Keratinocyte (primary cell): Measurements from ENCODE around the gene KPNA3. TPM values are rescaled to one million over a fixed set of nuclear protein-coding genes. Genes with fewer than 3 reads are reported as not detected.

Experiments used
- DNase-seq: peaks from one replicate; pipeline ENCODE4 v3.0.0-alpha.2; 2011; ENCODE audit warnings: low read depth, missing footprints, low spot score
- FAIRE-seq: peaks from 2 replicates; lab custom pipeline; 2011; peaks lifted over from hg19 to GRCh38; lab: Jason Lieb, UNC
- H2AFZ ChIP-seq: 2 replicates; pipeline ENCODE4 v1.6.0; 2012; ENCODE audit warnings: low read length, control low read depth, inconsistent platforms; ENCODE audit not compliant: control insufficient read depth
- H3K27ac ChIP-seq: 2 replicates; pipeline ENCODE4 v1.5.1; 2011; ENCODE audit warnings: low read length; ENCODE audit not compliant: control insufficient read depth, insufficient read depth
- H3K27me3 ChIP-seq: 3 replicates; pipeline ENCODE4 v1.6.0; 2011; ENCODE audit warnings: low read length; ENCODE audit not compliant: control insufficient read depth, insufficient read depth; ENCODE audit errors: extremely low read depth
- H3K36me3 ChIP-seq, 2 experiments: 2 replicates in 1 of 2; 3 replicates in 1 of 2; pipeline ENCODE4 v1.5.1; 2011; ENCODE audit warnings: low read length in 2 of 2, mild to moderate bottlenecking in 1 of 2; ENCODE audit not compliant: control insufficient read depth in 2 of 2, insufficient read depth in 2 of 2; ENCODE audit errors: extremely low read depth in 1 of 2
- H3K4me1 ChIP-seq: 3 replicates; pipeline ENCODE4 v1.5.1; 2011; ENCODE audit warnings: low read length; ENCODE audit not compliant: control insufficient read depth, insufficient read depth; ENCODE audit errors: extremely low read depth
- H3K4me2 ChIP-seq: 3 replicates; pipeline ENCODE4 v1.6.0; 2011; ENCODE audit warnings: low read depth, low read length; ENCODE audit not compliant: control insufficient read depth, insufficient read depth; ENCODE audit errors: extremely low read depth
- H3K4me3 ChIP-seq, 3 experiments: fragments of 200-600 bp in 1 of 3; sonication (generic) in 1 of 3; 2 replicates in 2 of 3; 3 replicates in 1 of 3; pipeline ENCODE4 v1.5.1; 2011 to 2016; ENCODE audit warnings: low read length in 3 of 3, mild to moderate bottlenecking in 3 of 3, control low read depth in 2 of 3, inconsistent platforms in 1 of 3, low read depth in 1 of 3, mixed read lengths in 1 of 3, mixed run types in 1 of 3, moderate library complexity in 1 of 3; ENCODE audit not compliant: control insufficient read depth in 2 of 3, insufficient read depth in 2 of 3; ENCODE audit errors: extremely low read depth in 1 of 3
- H3K79me2 ChIP-seq: 2 replicates; pipeline ENCODE4 v1.6.0; 2012; ENCODE audit warnings: low read length; ENCODE audit not compliant: control insufficient read depth, insufficient read depth
- H3K9ac ChIP-seq: 3 replicates; pipeline ENCODE4 v1.6.0; 2011; ENCODE audit warnings: low read length; ENCODE audit not compliant: control insufficient read depth, insufficient read depth; ENCODE audit errors: extremely low read depth
- H3K9me1 ChIP-seq: 3 replicates; pipeline ENCODE4 v1.6.0; 2011; ENCODE audit warnings: low read length; ENCODE audit not compliant: control insufficient read depth, insufficient read depth; ENCODE audit errors: extremely low read depth
- H3K9me3 ChIP-seq: 2 replicates; pipeline ENCODE4 v1.5.1; 2012; ENCODE audit warnings: low read depth, low read length; ENCODE audit not compliant: control insufficient read depth
- H4K20me1 ChIP-seq: 3 replicates; pipeline ENCODE4 v1.6.0; 2011; ENCODE audit warnings: low read length; ENCODE audit not compliant: control insufficient read depth, insufficient read depth; ENCODE audit errors: extremely low read depth
- EZH2 ChIP-seq: IDR thresholded peaks from one replicate; pipeline ENCODE4 v1.6.1; 2012; ENCODE audit warnings: inconsistent platforms, mild to moderate bottlenecking, low read length, moderate library complexity
- dilution Hi-C: fragments of 300-500 bp; cut with MboI; formaldehyde crosslinking; loops from one replicate; pipeline ENCODE4 v1.7.0; 2020; ENCODE audit warnings: low sequenced_read_pairs; ENCODE audit not compliant: extremely low pct_ligation_motif_present
- polyA plus RNA-seq, 5 experiments: library from polyadenylated mRNA; depleted of rRNA in 3 of 5; stranded (reverse) in 3 of 5; stranded (forward) in 1 of 5; unstranded in 1 of 5; fragments of >200 nt; gene quantifications; 1 replicate in 1 of 5; 2 replicates in 3 of 5; 3 replicates in 1 of 5; pipeline versions ENCODE4 v1.2.1 to v1.2.3, GENCODE V29; 2011 to 2012; ENCODE audit warnings: missing spikeins in 2 of 5, low read depth in 1 of 5, low replicate concordance in 1 of 5
- TF ChIP-seq, protein P1 (sequence below), 3 experiments: IDR thresholded peaks in 1 of 3; conservative IDR thresholded peaks in 1 of 3; optimal IDR thresholded peaks in 1 of 3; 2 replicates in 2 of 3; 3 replicates in 1 of 3; pipeline versions ENCODE3 to v1.5.1; 2011; ENCODE audit warnings: low read length in 3 of 3, mild to moderate bottlenecking in 3 of 3, moderate library complexity in 2 of 3, control low read depth in 1 of 3, inconsistent platforms in 1 of 3; ENCODE audit not compliant: insufficient read depth in 2 of 3; ENCODE audit errors: extremely low read depth in 1 of 3

The KPNA3 gene
- polyA plus RNA-seq, 1 donor (not counting 4 experiments of a cell fraction or from before 2014, with no cell fraction given) = 37.3 TPM

DNA sequence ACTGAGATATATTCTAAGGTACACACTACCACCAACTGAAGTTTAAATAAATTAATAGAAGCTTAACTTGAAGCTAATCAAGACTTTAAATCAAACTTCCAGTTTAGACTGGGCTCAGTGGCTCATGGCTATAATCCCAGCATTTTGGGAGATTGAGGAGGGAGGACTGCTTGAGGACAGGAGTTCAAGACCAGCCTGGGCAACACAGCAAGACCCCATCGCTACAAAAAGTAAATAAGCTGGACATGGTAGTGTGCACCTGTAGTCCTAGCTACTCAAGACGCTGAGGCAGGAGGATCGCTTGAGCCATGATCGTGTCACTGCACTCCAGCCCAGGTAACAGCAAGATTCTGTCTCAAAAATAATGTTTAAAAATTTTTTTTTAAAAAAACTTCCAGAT is 8.6 kb downstream of the KPNA3 start:
- dilution Hi-C loops = no loop called here
- Histone ChIP-seq H3K9me1 (peaks cover 2% of the 10 kb centered on the region), H3K4me1 (no peaks in the 10 kb centered on the region), H3K4me2 (no peak overlapping the region), H3K9me3 (no peaks in the 10 kb centered on the region), H2AFZ (no peak overlapping the region), H3K27me3 (no peaks in the 10 kb centered on the region), H3K9ac (no peak overlapping the region), H3K27ac (no peak overlapping the region), H3K79me2 (peaks cover 94% of the 10 kb centered on the region), H3K36me3 (peaks cover 0 to 2% of the 10 kb centered on the region in 2 experiments), H3K4me3 (no peak overlapping the region), H4K20me1 (peaks cover 11% of the 10 kb centered on the region)
- TF ChIP-seq, protein P1, sequence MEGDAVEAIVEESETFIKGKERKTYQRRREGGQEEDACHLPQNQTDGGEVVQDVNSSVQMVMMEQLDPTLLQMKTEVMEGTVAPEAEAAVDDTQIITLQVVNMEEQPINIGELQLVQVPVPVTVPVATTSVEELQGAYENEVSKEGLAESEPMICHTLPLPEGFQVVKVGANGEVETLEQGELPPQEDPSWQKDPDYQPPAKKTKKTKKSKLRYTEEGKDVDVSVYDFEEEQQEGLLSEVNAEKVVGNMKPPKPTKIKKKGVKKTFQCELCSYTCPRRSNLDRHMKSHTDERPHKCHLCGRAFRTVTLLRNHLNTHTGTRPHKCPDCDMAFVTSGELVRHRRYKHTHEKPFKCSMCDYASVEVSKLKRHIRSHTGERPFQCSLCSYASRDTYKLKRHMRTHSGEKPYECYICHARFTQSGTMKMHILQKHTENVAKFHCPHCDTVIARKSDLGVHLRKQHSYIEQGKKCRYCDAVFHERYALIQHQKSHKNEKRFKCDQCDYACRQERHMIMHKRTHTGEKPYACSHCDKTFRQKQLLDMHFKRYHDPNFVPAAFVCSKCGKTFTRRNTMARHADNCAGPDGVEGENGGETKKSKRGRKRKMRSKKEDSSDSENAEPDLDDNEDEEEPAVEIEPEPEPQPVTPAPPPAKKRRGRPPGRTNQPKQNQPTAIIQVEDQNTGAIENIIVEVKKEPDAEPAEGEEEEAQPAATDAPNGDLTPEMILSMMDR (optimal IDR thresholded peaks at IDR 0.05 in 1 of 3, IDR thresholded peaks at IDR 0.05 in 1 of 3, conservative IDR thresholded peaks at IDR 0.05 in 1 of 3; ENCODE audit: extremely low read depth in 1 of 3, insufficient read depth in 2 of 3, low read length in 3 of 3) = no peak
- no peak for TF ChIP-seq EZH2
- FAIRE-seq (no peak), DNase-seq (no peak)

DNA sequence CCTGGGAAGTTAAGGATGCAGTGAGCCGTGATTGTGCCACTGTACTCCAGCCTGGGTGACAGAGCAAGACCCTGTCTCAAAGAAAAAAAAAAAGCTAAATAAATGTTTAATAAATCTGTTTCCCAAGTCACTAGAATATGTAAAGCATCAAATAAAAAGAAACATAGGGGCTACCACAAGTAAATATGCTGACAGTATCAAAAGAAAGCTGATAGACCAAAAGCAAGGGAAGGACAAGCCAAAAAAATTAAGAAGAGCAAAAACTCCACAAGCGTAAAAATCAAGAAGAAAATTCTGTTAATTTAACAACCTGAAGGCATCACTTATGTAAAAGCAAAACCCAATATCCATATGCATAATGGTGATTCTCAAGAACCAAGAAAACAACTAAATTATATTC is 9.7 kb downstream of the KPNA3 start:
- DNase-seq (no peak), FAIRE-seq (no peak)
- no peak overlapping the region for H3K9ac ChIP-seq
- peaks cover 11% of the 10 kb centered on the region for H4K20me1 ChIP-seq
- no peak overlapping the region for H2AFZ ChIP-seq
- no peak overlapping the region for H3K27ac ChIP-seq
- H3K79me2 ChIP-seq = peaks cover 92% of the 10 kb centered on the region
- dilution Hi-C loops = no loop called here
- peaks cover 2% of the 10 kb centered on the region for H3K9me1 ChIP-seq
- H3K27me3 ChIP-seq = no peaks in the 10 kb centered on the region
- no peak overlapping the region for H3K4me2 ChIP-seq
- no peak overlapping the region for H3K4me3 ChIP-seq
- TF ChIP-seq, protein P1 (optimal IDR thresholded peaks at IDR 0.05 in 1 of 3, IDR thresholded peaks at IDR 0.05 in 1 of 3, conservative IDR thresholded peaks at IDR 0.05 in 1 of 3; ENCODE audit: extremely low read depth in 1 of 3, insufficient read depth in 2 of 3, low read length in 3 of 3) = no peak
- TF ChIP-seq EZH2 = no peak
- peaks cover 0 to 2% of the 10 kb centered on the region in 2 experiments for H3K36me3 ChIP-seq
- H3K9me3 ChIP-seq = no peaks in the 10 kb centered on the region
- no peaks in the 10 kb centered on the region for H3K4me1 ChIP-seq
